SW480 (cell line): ENCODE measurements around the gene GGNBP2.
"Not testable (repeated sequence)": the region's sequence is repeated elsewhere in the genome, so short reads cannot be mapped to it uniquely, and the experiment has no call there.

Experiments
- DNase-seq: peaks from one replicate; pipeline ENCODE4 v3.0.0-alpha.2; 2016; ENCODE audit warnings: low spot score

The GGNBP2 gene, protein sequence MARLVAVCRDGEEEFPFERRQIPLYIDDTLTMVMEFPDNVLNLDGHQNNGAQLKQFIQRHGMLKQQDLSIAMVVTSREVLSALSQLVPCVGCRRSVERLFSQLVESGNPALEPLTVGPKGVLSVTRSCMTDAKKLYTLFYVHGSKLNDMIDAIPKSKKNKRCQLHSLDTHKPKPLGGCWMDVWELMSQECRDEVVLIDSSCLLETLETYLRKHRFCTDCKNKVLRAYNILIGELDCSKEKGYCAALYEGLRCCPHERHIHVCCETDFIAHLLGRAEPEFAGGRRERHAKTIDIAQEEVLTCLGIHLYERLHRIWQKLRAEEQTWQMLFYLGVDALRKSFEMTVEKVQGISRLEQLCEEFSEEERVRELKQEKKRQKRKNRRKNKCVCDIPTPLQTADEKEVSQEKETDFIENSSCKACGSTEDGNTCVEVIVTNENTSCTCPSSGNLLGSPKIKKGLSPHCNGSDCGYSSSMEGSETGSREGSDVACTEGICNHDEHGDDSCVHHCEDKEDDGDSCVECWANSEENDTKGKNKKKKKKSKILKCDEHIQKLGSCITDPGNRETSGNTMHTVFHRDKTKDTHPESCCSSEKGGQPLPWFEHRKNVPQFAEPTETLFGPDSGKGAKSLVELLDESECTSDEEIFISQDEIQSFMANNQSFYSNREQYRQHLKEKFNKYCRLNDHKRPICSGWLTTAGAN

GRCh38 chr17:36544307-36545076 lies at the start of gene GGNBP2:
Gene GGNBP2 (plus strand): TSS chr17:36544919. CDS start chr17:36545725, 806 bp downstream.
- DNase-seq = peak; percentile 89

DNA sequence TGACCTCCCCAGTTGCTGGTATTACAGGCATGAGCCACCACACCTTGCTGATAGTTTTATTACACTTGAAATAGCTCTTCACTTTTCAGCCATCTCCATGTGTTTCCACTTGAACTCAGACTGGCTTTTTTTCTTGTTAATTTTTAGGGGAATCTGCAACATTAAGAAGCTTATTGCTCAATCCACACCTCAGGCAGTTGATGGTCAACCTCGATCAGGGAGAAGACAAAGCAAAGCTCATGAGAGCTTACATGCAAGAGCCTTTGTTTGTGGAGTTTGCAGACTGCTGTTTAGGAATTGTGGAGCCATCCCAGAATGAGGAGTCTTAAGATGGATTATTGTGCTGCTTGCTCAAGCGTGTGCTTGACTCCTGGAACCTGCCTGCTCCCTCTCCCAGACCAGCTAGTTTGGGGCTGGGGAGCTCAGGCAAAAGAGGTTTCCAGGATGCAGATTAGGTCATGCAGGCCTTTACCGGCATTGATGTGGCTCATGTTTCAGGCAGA lies 49.6 kb upstream of the GGNBP2 start:
- DNase-seq = no peak

DNA sequence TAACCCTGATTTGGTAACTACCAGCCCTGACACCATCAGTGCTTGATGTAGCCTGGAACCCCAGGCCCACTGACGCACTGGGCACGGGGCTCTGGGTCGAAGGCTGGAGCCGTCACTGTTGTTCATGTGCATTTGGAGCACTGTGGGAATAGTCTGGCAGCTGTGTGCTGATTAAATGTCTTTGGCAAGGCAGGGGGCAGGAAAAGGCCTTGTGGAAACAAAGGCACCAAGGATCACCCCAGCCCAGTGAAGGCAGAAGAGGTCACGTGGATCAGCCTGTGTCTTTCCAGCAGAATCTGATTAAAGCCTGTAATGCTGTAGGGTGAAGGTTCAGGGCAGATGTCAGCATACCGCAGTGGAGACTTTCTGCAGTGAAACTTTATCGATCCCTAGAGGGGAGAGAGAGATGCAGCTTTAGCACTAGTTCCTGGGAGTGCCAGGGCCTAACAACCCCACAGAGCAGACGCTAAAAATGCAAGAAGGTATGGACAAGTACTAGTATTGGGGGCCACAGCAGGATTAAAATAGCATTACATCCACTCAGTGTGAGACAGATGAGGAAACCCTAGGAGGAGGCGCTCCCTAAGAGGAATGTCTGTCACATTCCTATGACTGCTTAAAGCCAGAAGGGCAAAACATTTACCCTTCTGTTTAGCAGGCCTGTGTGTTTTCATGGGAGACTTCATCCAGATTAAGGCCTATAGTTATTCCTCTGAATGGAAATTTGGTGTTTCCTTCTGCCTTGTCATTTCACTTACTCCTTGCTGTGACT lies 48.5 kb upstream of the GGNBP2 start:
- DNase-seq = no peak

- no peak for DNase-seq
These were observed 46.6 kb upstream of the GGNBP2 start for GRCh38 chr17:36498155-36498554.

DNA sequence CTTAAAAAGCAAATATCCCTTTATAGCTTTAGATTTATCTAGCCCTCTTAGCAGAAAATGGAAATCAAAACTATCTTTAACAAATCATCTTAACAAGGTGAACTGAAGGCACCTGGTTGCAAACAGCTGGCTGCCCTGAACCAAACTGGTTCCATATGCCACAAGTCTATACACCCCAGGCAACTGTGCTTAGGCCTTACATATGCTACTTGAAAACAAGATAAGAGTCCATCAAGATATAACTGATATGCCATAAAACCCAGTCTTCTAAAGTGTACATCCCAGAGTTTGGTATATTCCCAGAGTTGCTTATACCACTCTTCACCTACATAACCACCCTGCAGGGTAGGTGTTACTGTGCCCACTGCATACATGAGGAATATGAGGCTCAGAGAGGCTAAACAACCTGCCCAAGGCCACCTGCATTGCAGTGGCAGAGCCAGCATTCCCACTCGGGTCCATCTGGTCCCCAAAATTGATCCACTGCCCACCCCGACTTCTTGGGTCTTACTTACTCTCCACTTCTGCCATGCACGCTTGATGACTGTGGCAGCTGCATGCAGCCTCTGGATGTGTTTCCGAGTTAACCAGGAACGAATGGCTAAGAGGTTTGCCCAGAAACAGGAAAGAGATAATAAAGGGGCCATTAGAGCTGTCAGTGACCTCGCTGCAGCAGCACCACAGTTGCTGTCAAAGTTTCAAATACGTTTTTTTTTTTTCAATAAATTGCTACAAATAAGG lies 46.0 kb upstream of the GGNBP2 start:
- no peak for DNase-seq

DNA sequence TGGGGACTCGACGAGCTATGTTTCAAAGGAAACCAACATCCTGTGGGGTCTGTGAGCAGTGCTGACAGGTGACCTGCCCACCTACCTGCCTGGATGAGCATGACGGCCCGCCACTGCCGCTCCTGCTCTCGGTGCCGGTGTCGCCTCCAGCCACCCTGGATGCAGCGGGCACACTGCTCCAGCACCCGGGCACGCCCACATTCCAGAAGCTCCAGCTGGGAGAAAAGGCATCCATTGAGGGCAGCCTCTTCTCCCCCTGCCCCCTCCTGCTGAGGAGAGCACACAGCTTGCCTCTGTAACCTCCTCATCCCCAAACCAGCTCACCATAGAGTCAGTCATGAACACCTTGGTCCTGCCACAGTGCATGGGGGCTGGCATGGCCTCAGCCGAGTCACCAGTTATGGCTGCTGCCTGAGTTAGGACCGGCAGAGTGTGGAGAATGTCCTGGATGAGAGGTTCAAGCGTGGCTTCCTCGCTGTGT lies 43.9 kb upstream of the GGNBP2 start:
- DNase-seq = peak; percentile 16

DNA sequence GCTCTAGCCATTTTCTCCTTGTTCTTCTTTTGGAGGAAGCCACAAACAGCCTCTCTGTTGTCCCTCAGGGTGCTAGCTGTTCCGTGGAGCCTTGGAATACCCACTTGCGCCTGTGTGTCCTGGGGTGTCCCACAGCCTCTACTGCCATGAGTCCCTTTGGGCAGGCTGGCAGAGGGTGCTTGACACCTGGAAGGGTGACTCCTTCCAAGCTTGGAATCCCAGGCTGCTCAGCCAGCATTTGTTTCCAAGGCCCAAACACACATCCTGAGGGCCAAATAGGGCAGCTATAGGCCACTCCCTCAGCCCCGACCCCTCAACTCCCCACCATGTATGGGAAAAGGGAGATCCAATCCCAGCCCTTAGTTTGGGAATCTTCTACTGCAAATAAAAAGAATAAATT lies 43.4 kb upstream of the GGNBP2 start:
- no peak for DNase-seq

GRCh38 chr17:36501963-36502362 lies 42.8 kb upstream of the GGNBP2 start:
- no peak for DNase-seq

DNA sequence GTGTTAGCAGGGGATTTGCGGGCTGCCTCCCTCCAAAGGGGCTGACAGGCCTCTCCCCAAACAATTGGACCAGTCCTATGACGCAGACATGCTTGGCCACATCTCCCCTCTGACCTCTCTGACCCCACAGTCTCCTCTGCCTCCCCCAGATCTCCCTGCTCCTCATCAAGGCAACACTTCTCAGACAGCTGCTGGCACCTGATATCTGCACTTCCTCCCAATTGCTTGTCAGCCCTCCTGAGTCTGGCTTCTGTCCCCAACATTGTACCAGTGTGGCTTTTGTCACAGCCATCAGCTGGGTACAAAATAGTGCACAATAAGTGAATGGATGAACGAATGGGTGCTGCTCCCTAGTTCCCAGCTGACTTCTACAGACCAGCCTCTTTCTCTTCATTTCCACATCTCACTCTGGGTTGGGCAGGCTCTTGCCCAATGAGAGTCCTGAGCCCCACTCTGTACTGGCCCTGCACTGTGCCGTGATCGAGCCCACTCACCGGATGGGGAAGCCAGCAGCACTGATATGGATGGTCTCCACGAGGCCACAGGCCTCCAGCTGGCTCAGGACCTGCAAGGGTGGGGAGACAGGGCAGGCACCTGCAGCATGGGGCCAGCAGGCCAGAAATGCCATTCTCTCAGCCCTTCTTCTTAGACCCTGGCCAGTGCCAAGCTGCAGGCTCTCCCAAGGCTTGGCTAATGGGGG lies 41.1 kb upstream of the GGNBP2 start:
- DNase-seq = no peak

DNA sequence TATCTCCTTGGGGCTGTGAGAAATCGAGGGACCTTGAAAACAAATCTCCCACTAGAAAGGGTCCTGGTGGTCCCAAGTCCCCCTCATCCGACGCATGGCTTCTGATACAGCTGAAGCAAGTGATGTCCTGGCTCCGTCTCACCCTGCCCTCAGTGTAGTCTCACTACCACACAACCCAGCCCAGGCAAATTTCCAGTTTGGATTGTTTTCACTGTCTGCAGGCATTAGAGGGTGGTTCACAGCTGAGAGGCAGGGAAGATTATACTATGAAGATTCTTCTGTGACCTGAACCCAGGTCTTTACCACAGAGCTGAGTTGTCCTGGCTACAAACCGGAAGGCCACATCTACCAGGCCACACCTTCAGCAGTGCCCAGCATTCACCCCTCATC lies 40.6 kb upstream of the GGNBP2 start:
- no peak for DNase-seq

DNA sequence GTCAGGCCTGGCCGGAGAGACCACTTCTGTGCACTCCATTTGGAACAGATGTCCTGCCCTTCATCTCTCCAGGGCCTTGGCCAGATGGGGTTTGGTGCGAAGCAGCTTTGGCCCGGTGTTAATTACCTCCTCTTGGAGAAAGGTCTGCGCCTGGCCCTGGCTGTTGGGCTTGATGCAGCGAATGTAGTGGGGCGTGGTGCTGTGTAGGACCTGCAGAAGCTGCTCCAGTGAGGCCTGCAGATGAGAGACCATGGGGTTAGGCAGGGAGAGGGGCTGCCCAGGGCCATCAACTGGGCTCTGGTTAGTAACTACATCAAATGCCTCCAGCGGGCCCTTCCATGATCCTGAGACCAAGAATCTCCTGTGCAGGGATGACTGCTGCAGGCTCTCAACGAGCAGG lies 39.5 kb upstream of the GGNBP2 start:
- no peak for DNase-seq

DNA sequence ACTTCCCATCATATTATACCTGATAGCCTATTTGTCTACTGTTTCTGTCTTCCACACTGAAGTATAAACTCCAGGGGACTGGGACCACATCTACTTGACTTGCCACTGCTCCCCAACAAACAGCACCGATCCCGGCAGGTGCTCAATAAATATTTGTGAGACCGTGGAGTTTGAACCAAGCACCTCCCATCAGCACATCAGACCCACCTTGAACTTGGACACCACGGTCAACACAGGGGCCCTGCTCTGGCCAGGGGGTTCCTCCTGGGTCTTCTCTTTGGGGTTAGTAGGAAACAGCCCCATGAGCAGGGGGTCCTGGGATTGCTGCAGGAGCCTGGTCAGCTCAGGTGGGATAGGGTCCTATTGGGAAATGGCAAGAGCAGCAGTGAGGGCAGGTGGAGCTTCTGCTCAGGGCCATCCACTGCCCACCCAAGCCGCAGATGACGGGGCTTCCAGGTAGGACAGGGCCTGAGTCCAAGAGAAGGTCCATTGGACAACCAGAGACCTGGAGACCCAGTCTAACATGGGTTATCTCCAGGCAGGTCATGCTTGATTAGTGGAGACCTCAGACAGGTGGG lies 38.4 kb upstream of the GGNBP2 start:
- DNase-seq = no peak

GRCh38 chr17:36506831-36507230 lies 37.9 kb upstream of the GGNBP2 start:
- DNase-seq = no peak

DNA sequence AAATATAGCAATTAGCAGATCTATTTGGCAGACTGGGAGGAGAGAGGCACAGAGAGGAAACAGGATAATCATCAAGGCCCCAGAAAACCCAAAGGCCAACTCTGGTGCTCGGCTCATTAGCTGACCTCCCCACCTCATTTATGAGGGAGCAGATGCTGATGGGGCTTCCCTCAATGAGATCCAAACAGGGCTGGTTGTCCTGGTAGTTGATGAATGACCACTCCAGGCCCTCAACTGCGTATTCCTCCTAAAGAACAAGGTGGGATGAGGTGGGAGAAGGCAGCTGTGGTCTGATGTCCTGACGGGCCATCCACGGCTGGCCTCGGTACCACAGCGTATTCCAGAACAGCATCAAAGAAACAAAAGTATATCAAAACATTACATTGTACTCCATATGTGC lies 37.5 kb upstream of the GGNBP2 start:
- DNase-seq = no peak

GRCh38 chr17:36508439-36508838 lies 36.3 kb upstream of the GGNBP2 start:
- not testable (repeated sequence) for DNase-seq

- no peak for DNase-seq
These were observed 35.3 kb upstream of the GGNBP2 start for GRCh38 chr17:36509272-36509985.

- DNase-seq = no peak
These were observed 34.1 kb upstream of the GGNBP2 start for GRCh38 chr17:36510636-36511035.

DNA sequence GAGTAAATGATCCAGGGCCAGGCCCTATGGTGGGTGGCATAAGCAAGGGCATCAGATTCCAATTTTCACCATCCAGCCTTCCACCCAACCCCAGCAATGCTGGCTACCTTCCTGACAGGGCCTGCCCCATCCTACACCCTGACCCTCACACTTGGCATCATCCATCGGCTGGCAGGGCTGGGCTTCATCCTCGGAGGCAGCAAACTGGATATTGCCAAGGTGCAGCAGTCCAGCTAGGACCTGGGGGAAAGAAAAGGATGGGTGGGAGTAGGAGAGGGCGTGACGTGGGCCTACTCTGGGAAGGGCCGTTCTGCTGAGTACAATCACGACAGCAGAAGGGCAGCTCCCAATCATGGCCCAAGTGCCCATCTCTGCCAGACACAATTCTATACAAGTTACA lies 33.5 kb upstream of the GGNBP2 start:
- no peak for DNase-seq

DNA sequence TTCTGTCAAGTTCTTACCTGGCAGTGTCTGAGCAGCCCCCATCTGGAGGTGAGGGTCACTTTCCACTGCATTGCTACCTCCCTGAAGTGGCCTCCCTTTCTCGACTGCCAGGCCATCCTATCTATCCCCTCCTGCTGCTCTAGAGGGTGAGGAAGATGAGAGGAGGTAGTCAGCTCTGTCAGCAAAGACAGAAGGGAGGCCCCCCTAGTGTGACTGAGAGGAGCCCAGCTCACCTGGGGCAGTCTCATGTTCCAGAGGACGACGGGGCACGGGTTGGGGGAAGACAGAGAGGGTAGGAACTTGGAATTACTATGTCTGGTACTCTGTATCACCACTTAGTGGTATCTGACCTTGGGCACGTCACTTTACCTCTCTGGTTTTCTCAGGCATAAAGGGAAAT lies 32.1 kb upstream of the GGNBP2 start:
- DNase-seq = no peak
